Stimulated activated CD8-positive, alpha-beta memory T cell treated with anti-CD3 and anti-CD28 coated beads, Interleukin-15, amount 100 ng/mL, for 1 hour (primary cell): Measurements from ENCODE around the gene CD24.
"Not testable (repeated sequence)": the region's sequence is repeated elsewhere in the genome, so short reads cannot be mapped to it uniquely, and the experiment has no call there.

ENCODE experiments used
- DNase-seq: peaks from one replicate; pipeline ENCODE4 v3.0.0-alpha.2; 2020; ENCODE audit warnings: low read depth

Gene CD24

GRCh38 chr6:106974336-106974998, at the start of gene CD24:
TSS of gene CD24 (minus strand) at chr6:106974729. CDS start at chr6:106974646, 83 bp downstream.
- DNase-seq: no peak

GRCh38 chr6:107021446-107022185, 47.1 kb upstream of the CD24 start:
- DNase-seq: no peak

GRCh38 chr6:107020239-107020638, 45.7 kb upstream of the CD24 start:
- no peak for DNase-seq

- not testable (repeated sequence) for DNase-seq
These were observed 45.1 kb upstream of the CD24 start for GRCh38 chr6:107019628-107020027.

GRCh38 chr6:107019047-107019446, 44.5 kb upstream of the CD24 start:
- DNase-seq: no peak

GRCh38 chr6:107009499-107009898, 35.0 kb upstream of the CD24 start:
- DNase-seq: no peak

- peak; percentile 6 for DNase-seq
These were observed 23.0 kb upstream of the CD24 start for GRCh38 chr6:106997392-106998158.

- DNase-seq: no peak
These were observed 21.1 kb upstream of the CD24 start for GRCh38 chr6:106995640-106996039.

GRCh38 chr6:106989737-106990136, 15.2 kb upstream of the CD24 start:
- DNase-seq: not testable (repeated sequence)

GRCh38 chr6:106988664-106989063, 14.1 kb upstream of the CD24 start:
- no peak for DNase-seq

- no peak for DNase-seq
These were observed 7.4 kb upstream of the CD24 start for GRCh38 chr6:106981926-106982325.

GRCh38 chr6:106980926-106981325, 6.4 kb upstream of the CD24 start:
- no peak for DNase-seq

- peak; percentile 55 for DNase-seq
These were observed 4.9 kb upstream of the CD24 start for GRCh38 chr6:106979435-106979884.

GRCh38 chr6:106977246-106977645, 2.7 kb upstream of the CD24 start:
- no peak for DNase-seq

- DNase-seq: no peak
These were observed 1.7 kb upstream of the CD24 start for GRCh38 chr6:106976270-106976669.

- no peak for DNase-seq
These were observed 1.2 kb upstream of the CD24 start for GRCh38 chr6:106975738-106976064.

- DNase-seq: no peak
These were observed 639 bp upstream of the CD24 start for GRCh38 chr6:106974999-106975737.

GRCh38 chr6:106973836-106974335, 643 bp downstream of the CD24 start:
- DNase-seq: no peak

GRCh38 chr6:106973018-106973835, 1.3 kb downstream of the CD24 start:
- DNase-seq: no peak

- DNase-seq: no peak
These were observed 2.0 kb downstream of the CD24 start for GRCh38 chr6:106972500-106972899.

GRCh38 chr6:106970769-106971168, 3.8 kb downstream of the CD24 start:
- not testable (repeated sequence) for DNase-seq
